Stomach (tissue), 9 donors: ENCODE data around the gene NOC4L. TPM values are rescaled to one million over a fixed set of nuclear protein-coding genes. Genes with fewer than 3 reads are reported as not detected.

Experiments
- DNase-seq, 2 donors: peaks; one replicate each; pipeline versions ENCODE4 v3.0.0 to v3.0.0-alpha.2; 2013 to 2019
- H3K27ac ChIP-seq, 5 donors: fragments of 200-600 bp in 4 of 5; sonication (generic) in 4 of 5; one replicate each; pipeline ENCODE4 v1.5.1; 2013 to 2019; ENCODE audit warnings: mild to moderate bottlenecking in 1 of 5, moderate library complexity in 1 of 5
- H3K27me3 ChIP-seq, 3 donors: fragments of 200-600 bp; sonication (generic); one replicate each; pipeline ENCODE4 v1.5.1; 2017 to 2019; ENCODE audit warnings: mixed run types in 1 of 3
- H3K36me3 ChIP-seq, 4 donors: fragments of 200-600 bp; sonication (generic); 1 replicate in 3 of 4; 2 replicates in 1 of 4; pipeline ENCODE4 v1.5.1; 2016 to 2019
- H3K4me1 ChIP-seq, 4 donors: fragments of 200-600 bp; sonication (generic); one replicate each; pipeline ENCODE4 v1.5.1; 2016 to 2019
- H3K4me3 ChIP-seq, 4 donors: fragments of 200-600 bp; sonication (generic) in 3 of 4; one replicate each; pipeline ENCODE4 v1.5.1; 2016 to 2019; ENCODE audit warnings: mild to moderate bottlenecking in 1 of 4
- H3K9me3 ChIP-seq, 4 donors: fragments of 200-600 bp; sonication (generic); one replicate each; pipeline ENCODE4 v1.5.1; 2016 to 2019
- EP300 ChIP-seq: sonication (generic); formaldehyde crosslinking; IDR thresholded peaks from one replicate; pipeline ENCODE4 v1.6.1; 2017; ENCODE audit warnings: antibody characterized with exemption
- POLR2A ChIP-seq, 4 donors: fragments of 450-650 bp; IDR thresholded peaks; one replicate each; pipeline ENCODE4 v1.6.1; 2016; ENCODE audit warnings: antibody characterized with exemption in 4 of 4, control low read depth in 2 of 4, mild to moderate bottlenecking in 1 of 4, moderate library complexity in 1 of 4
- POLR2AphosphoS5 ChIP-seq, 3 donors: sonication (generic); formaldehyde crosslinking; IDR thresholded peaks; one replicate each; pipeline ENCODE4 v1.6.1; 2016; ENCODE audit warnings: antibody characterized with exemption in 3 of 3
- WGBS, 5 donors: extraction: QIAGEN DNeasy Blood & Tissue Kit in 3 of 5; methylation state at CpG; one replicate each; pipeline versions ENCODE4 v1.1.5 to v1.1.7; 2013 to 2018; 5-methylcytosine and 5-hydroxymethylcytosine counted together
- intact Hi-C: fragments of 100-400 bp; cut with DNase I; formaldehyde crosslinking; loops from one replicate; pipeline ENCODE4 v1.15.1; 2023; ENCODE audit warnings: low total_unique reads
- polyA plus RNA-seq, 3 donors: library from polyadenylated mRNA; stranded (reverse); fragments of 200-250 nt; gene quantifications; one replicate each; pipeline ENCODE4 v1.2.3, GENCODE V29; 2013
- total RNA-seq, 5 donors: library from RNA; depleted of rRNA; stranded (reverse); fragments of >200 nt; gene quantifications; one replicate each; pipeline versions ENCODE4 v1.1.0 to v1.2.3, GENCODE V29; 2014 to 2016
- TF ChIP-seq, protein P1 (sequence below), 7 experiments: fragments of 450-650 bp in 4 of 7; fragments of 200-600 bp in 3 of 7; sonication (generic) in 3 of 7; IDR thresholded peaks; one replicate each; pipeline ENCODE4 v1.5.1; 2016 to 2019; ENCODE audit warnings: antibody characterized with exemption in 7 of 7, control low read depth in 2 of 7, mild to moderate bottlenecking in 1 of 7
- donor health status: healthy with polysubstance abuse.
- donor health status: Bipolar disorder and iron deficiency.
- donor health status: healthy.

The NOC4L gene
- total and polyA plus RNA-seq, 8 donors: 2.2 to 63.6 (median 28.6) TPM

DNA sequence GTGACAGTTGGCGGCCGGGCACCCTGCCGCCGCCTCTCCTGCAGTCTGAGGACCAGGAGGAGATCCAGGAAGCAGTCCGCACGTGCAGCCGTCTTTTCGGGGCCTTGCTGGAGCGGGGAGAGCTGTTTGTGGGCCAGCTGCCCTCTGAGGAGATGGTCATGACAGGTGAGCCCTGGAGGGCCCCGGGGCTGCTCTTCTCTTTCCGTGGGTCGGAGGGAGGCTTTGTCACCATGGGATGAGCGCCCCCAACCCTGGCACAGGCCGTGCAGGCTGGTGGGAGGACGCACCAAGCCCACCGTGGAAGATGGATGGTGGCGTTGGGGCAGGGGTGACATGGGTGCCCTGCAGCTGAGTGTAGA lies 532 bp downstream of the NOC4L start:
- H3K27me3 ChIP-seq: no peaks in the 10 kb centered on the region
- H3K4me3 ChIP-seq: peak overlapping the region; percentile 94 to 99 (median 99)
- peaks cover 25 to 66% (median 60%) of the 10 kb centered on the region in 4 donors for H3K36me3 ChIP-seq
- H3K27ac ChIP-seq: peak overlapping the region; percentile 85 to 95 (median 93)
- no peak for DNase-seq
- TF ChIP-seq POLR2A (IDR thresholded peaks at IDR 0.05): no peak
- TF ChIP-seq, protein P1, sequence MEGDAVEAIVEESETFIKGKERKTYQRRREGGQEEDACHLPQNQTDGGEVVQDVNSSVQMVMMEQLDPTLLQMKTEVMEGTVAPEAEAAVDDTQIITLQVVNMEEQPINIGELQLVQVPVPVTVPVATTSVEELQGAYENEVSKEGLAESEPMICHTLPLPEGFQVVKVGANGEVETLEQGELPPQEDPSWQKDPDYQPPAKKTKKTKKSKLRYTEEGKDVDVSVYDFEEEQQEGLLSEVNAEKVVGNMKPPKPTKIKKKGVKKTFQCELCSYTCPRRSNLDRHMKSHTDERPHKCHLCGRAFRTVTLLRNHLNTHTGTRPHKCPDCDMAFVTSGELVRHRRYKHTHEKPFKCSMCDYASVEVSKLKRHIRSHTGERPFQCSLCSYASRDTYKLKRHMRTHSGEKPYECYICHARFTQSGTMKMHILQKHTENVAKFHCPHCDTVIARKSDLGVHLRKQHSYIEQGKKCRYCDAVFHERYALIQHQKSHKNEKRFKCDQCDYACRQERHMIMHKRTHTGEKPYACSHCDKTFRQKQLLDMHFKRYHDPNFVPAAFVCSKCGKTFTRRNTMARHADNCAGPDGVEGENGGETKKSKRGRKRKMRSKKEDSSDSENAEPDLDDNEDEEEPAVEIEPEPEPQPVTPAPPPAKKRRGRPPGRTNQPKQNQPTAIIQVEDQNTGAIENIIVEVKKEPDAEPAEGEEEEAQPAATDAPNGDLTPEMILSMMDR (IDR thresholded peaks at IDR 0.05): no peak
- no peak for TF ChIP-seq EP300
- no peak for TF ChIP-seq POLR2AphosphoS5 (IDR thresholded peaks at IDR 0.05)
- H3K9me3 ChIP-seq: no peaks in the 10 kb centered on the region
- H3K4me1 ChIP-seq: peaks cover 19 to 48% (median 36%) of the 10 kb centered on the region in 4 donors
- intact Hi-C loops: no loop called here
- WGBS, 5 donors: 1 to 3% (median 1%) methylated on average over 9 to 17 of the region's 17 CpGs

DNA sequence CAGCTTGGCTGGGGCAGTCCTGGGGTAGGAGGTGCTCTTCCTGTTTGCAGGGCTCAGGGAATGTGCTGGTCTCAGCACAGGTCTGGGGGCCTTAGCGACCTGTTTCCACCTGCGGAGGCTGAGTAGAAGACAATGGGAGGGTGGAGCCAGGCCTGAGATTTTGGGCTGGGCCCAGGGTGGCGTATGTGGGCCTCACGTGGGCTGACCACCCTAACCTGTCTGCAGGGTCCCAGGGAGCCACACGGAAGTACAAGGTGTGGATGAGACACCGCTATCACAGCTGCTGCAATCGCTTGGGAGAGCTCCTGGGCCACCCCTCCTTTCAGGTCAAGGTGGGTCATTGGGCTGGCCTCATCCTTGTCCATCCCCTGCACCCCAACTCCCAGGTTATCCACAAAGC lies 1.1 kb downstream of the NOC4L start:
- Histone ChIP-seq H3K9me3 (no peaks in the 10 kb centered on the region), H3K4me3 (peak overlapping the region; percentile 94 to 99 (median 99)), H3K27me3 (no peaks in the 10 kb centered on the region), H3K36me3 (peaks cover 20 to 61% (median 54%) of the 10 kb centered on the region in 4 donors), H3K4me1 (peaks cover 19 to 48% (median 36%) of the 10 kb centered on the region in 4 donors), H3K27ac (peak overlapping the region in 3 of 5 donors; percentile 93 to 95 (median 95))
- intact Hi-C loops: no loop called here
- TF ChIP-seq, protein P1 (IDR thresholded peaks at IDR 0.05): no peak
- TF ChIP-seq POLR2A (IDR thresholded peaks at IDR 0.05) (no peak), EP300 (no peak), POLR2AphosphoS5 (IDR thresholded peaks at IDR 0.05) (no peak)
- 62 to 79% (median 65%) methylated on average over 2 to 7 of the region's 7 CpGs for WGBS, 5 donors
- no peak for DNase-seq

DNA sequence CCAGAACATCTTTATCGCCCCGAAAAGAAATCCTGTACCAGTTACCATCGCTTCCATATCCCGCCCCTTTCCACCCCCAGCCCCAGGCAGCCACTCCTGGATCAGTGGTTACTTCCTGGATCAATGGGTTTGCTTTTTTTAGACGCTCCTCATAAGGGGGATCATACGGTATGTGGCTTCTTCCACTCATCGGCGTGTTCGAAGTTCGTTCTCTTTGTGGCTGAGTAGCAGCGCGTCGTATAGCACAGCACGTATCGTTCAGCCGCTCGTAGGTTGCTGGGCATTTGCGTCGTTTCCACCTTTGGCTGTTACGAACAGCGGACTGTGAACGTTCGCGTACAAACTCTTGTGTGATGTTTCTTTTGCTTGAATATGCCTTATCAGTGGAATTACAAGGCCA lies 1.8 kb downstream of the NOC4L start:
- no peak for DNase-seq
- peaks cover 14 to 59% (median 52%) of the 10 kb centered on the region in 4 donors for H3K36me3 ChIP-seq
- H3K27me3 ChIP-seq: no peaks in the 10 kb centered on the region
- no peak for TF ChIP-seq POLR2A (IDR thresholded peaks at IDR 0.05)
- TF ChIP-seq, protein P1 (IDR thresholded peaks at IDR 0.05): no peak
- no peak for TF ChIP-seq EP300
- TF ChIP-seq POLR2AphosphoS5 (IDR thresholded peaks at IDR 0.05): no peak
- peaks cover 19 to 48% (median 36%) of the 10 kb centered on the region in 4 donors for H3K4me1 ChIP-seq
- H3K4me3 ChIP-seq: no peak overlapping the region
- WGBS, 5 donors: 95 to 97% (median 95%) methylated on average over 24 of the region's 24 CpGs
- intact Hi-C loops: no loop called here
- H3K27ac ChIP-seq: no peak overlapping the region
- no peaks in the 10 kb centered on the region for H3K9me3 ChIP-seq

DNA sequence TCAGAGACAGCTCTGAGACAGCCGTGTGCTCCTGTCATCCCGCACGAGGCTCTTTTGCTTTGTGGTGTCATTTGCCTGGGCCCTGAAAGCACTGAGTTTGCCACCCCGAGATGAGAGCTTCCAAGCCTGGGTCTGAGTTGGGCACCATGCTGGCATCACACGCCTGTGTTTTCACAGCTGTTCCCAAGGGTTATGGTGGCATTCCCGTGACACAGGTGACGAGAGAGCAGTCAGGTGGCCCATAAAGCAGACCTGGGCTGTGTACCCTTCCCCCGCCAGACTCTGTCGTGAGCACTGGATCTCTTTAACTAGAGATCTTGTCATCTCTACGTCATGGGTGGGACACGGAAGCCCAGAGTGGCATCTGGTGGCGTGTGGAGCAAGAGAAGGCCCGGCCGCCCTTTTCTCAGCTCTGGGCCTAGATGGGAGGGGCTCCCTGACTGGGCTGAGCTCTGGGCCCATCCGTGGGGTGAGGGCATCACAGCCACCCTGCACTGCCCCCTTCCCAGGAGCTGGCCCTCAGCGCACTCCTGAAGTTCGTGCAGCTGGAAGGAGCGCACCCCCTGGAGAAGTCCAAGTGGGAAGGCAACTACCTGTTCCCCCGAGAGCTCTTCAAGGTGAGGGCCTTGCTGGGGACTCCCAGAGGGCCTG lies 2.6 kb downstream of the NOC4L start:
- DNase-seq: no peak
- no peak overlapping the region for H3K27ac ChIP-seq
- H3K9me3 ChIP-seq: no peaks in the 10 kb centered on the region
- H3K4me1 ChIP-seq: peaks cover 19 to 48% (median 35%) of the 10 kb centered on the region in 4 donors
- intact Hi-C loops: no loop called here
- H3K27me3 ChIP-seq: no peaks in the 10 kb centered on the region
- WGBS, 5 donors: 88 to 93% (median 90%) methylated on average over 16 to 19 of the region's 19 CpGs
- H3K36me3 ChIP-seq: peaks cover 12 to 59% (median 52%) of the 10 kb centered on the region in 4 donors
- TF ChIP-seq, protein P1 (IDR thresholded peaks at IDR 0.05): no peak
- TF ChIP-seq POLR2A (IDR thresholded peaks at IDR 0.05) (no peak), POLR2AphosphoS5 (IDR thresholded peaks at IDR 0.05) (no peak), EP300 (no peak)
- H3K4me3 ChIP-seq: no peak overlapping the region
